ENCODE measurements around the gene WIZ. TPM values are rescaled to one million over a fixed set of nuclear protein-coding genes. Genes with fewer than 3 reads are reported as not detected.

Gene WIZ
- total and polyA plus RNA-seq, 9 of the 15 experiments (the other 6 are each of a cell fraction or from before 2014, with no cell fraction given), result 0.06 to 37.5 (median 4.8) TPM

DNA sequence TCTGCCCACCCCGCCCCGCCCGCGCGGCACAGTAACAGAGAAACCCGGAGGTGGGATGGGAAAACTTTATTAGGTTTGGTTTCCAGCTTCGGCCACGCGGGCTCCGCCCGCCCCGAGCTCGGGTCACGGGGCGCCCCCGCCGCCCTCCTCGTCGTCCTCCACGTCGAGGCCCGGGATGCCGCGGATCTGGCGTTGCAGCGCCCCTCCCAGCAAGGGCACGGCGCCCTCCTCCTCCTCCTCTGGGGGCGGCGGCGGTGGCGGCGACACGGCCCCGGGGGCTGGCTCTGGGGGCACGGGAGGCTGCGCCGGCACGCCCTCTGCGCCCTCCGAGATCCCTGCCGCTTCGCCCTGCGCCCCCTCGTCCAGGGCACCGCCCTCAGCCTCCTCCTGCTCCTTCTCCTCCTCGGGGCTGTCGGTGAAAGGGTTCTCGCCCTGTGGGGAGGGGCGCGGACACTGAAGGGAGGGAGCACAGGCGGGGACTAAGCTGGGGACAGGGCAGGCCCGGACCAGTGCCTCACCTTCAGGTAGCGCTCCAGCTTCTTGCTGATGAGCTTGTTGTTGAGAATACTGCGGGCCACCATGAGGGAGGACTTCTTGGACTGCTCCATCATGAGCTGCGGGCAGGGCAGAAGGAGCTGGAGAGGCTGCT lies 69.6 kb downstream of the WIZ start:
- H3K36me3 ChIP-seq (ENCODE audit: control insufficient read depth, insufficient read depth, low read length), result peaks cover 35% of the 10 kb centered on the region; the same call in 2 of the 3 replicates
- H3K27ac ChIP-seq (ENCODE audit: extremely low read depth, low read depth, low read length), result peak overlapping the region; percentile 79
- peaks cover 43% of the 10 kb centered on the region for H3K79me2 ChIP-seq (ENCODE audit: control insufficient read depth, insufficient read depth, low read length)
- H3K9me3 ChIP-seq (replicated peaks; ENCODE audit: control insufficient read depth, insufficient read depth, low read depth, low read length), result no peaks in the 10 kb centered on the region
- H3K27me3 ChIP-seq (ENCODE audit: control insufficient read depth in 2 of 2, insufficient read depth in 2 of 2, low read length in 2 of 2), result no peaks in the 10 kb centered on the region; a peak in 1 of 5 replicates
- DNase-seq (ENCODE audit: extremely low read depth in 1 of 4, low spot score in 3 of 4) (peak; percentile 61 to 84 (median 66)), ATAC-seq (peak; percentile 63), FAIRE-seq (peak; percentile 15)
- intact Hi-C loops (cut with micrococcal nuclease), result loop anchor here (2.0 kb wide), 2 partner anchors 115 to 177 kb away; no protein-coding TSS in a partner anchor
- H3K9me1 ChIP-seq (ENCODE audit: control insufficient read depth, insufficient read depth, low read length), result no peaks in the 10 kb centered on the region
- peaks cover 16 to 30% of the 10 kb centered on the region in 2 experiments for H3K4me1 ChIP-seq (replicated peaks in 1 of 2; ENCODE audit: control insufficient read depth in 2 of 2, insufficient read depth in 2 of 2, low read length in 2 of 2)
- 2% methylated on average over 48 of the region's 56 CpGs for WGBS (ENCODE audit: insufficient coverage, low coverage, missing lambda C conversion rate)
- H3K4me3 ChIP-seq, result peak overlapping the region; percentile 90
- in situ Hi-C loops (cut with MboI), result no loop called here
- CTCF ChIA-PET (ENCODE audit: low intra/inter-chr PET ratio), result no interaction called here
- H2AFZ ChIP-seq (ENCODE audit: low read depth, low read length), result peak overlapping the region; percentile 82
- no TSS peak for BruUV-seq (replicated peaks)
- peak overlapping the region; percentile 65 to 92; a peak in 3 of 4 replicates for H3K9ac ChIP-seq (ENCODE audit: insufficient read depth in 1 of 2, low read depth in 2 of 2, low read length in 2 of 2)
- H4K20me1 ChIP-seq (replicated peaks; ENCODE audit: control insufficient read depth, insufficient read depth, low read length), result peaks cover 17% of the 10 kb centered on the region
- peak overlapping the region; percentile 82 for H3K4me2 ChIP-seq (ENCODE audit: insufficient read depth, low read length)
- POLR2A ChIA-PET, result interaction anchor here (0.7 to 3.6 kb wide), 8 partner anchors 11 to 172 kb away, joined by 3 to 27 read pairs (median 4); partner anchors contain the start of gene AKAP8L
- peak; percentile 93 for TF ChIP-seq HNRNPL (IDR thresholded peaks at IDR 0.05; ENCODE audit: low read depth, low read length)
- TF ChIP-seq, protein P1, sequence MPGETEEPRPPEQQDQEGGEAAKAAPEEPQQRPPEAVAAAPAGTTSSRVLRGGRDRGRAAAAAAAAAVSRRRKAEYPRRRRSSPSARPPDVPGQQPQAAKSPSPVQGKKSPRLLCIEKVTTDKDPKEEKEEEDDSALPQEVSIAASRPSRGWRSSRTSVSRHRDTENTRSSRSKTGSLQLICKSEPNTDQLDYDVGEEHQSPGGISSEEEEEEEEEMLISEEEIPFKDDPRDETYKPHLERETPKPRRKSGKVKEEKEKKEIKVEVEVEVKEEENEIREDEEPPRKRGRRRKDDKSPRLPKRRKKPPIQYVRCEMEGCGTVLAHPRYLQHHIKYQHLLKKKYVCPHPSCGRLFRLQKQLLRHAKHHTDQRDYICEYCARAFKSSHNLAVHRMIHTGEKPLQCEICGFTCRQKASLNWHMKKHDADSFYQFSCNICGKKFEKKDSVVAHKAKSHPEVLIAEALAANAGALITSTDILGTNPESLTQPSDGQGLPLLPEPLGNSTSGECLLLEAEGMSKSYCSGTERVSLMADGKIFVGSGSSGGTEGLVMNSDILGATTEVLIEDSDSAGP (CRISPR knock-in tag; IDR thresholded peaks at IDR 0.05), result peak; percentile 71; the same call in 1 of the 2 replicates
- no peak for TF ChIP-seq FOXK2 (conservative IDR thresholded peaks at IDR 0.05 in 1 of 2, IDR thresholded peaks at IDR 0.05 in 1 of 2; ENCODE audit: low read depth in 2 of 2)
- TF ChIP-seq TFAM (CRISPR knock-in tag; conservative IDR thresholded peaks at IDR 0.05), result no peak
- 0 out of 2 replicates have a peak, but pooled peaks have one; percentile 25 for TF ChIP-seq HDAC2 (IDR thresholded peaks at IDR 0.05)
- TF ChIP-seq MNT (conservative IDR thresholded peaks at IDR 0.05), result peak in 1 of 2 experiments; percentile 76; a peak in 3 of 4 replicates
- TF ChIP-seq CCNT2 (IDR thresholded peaks at IDR 0.05; ENCODE audit: borderline replicate concordance, extremely low read depth, insufficient read length, low read depth, low read length), result peak; percentile 17
- TF ChIP-seq CUX1 (CRISPR knock-in tag; IDR thresholded peaks at IDR 0.05), result no peak

Measured in K562 (cell line).